Embryonic facial prominence (tissue), 1 donor: Measurements from ENCODE around the gene PARP2.
"Not testable (repeated sequence)": the region's sequence is repeated elsewhere in the genome, so short reads cannot be mapped to it uniquely, and the experiment has no call there.

Experiments used
- DNase-seq: peaks from one replicate; pipeline ENCODE4 v3.0.0-alpha.2; 2016; ENCODE audit errors: extremely low spot score

Gene PARP2

DNA sequence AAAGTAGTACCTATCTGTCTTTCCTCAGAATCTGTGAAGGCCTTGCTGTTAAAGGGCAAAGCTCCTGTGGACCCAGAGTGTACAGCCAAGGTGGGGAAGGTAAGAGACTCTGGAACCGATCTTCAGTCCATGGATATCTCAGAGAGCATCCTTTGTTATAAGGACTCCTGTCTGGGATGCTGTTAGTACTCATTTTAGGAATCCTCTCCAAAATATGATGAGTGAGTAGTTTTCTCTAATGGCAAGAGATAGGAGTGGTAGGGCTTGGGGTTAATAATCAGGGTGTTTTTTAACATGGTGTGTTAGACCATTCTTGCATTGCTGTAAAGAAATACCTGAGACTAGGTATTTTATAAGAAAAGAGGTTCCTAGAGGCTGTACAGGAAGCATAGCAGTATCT, 1.9 kb downstream of the PARP2 start:
- DNase-seq, result no peak

DNA sequence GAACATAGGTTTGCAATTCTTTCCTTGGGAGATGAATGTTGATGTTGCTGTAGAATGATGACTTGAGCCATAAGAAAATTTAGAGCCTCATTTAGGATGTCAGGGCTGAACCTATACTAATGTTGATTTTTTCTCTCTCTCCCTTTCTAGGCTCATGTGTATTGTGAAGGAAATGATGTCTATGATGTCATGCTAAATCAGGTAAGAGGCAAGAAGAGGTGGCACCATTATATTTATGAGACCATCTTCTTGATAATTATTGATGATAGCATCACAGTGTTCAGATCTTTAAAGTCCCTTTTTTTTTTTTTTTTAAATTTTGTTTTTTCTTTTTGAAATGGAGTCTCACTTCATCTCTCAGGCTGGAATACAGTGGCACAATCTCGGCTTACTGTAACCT, 3.3 kb downstream of the PARP2 start:
- DNase-seq, result no peak

DNA sequence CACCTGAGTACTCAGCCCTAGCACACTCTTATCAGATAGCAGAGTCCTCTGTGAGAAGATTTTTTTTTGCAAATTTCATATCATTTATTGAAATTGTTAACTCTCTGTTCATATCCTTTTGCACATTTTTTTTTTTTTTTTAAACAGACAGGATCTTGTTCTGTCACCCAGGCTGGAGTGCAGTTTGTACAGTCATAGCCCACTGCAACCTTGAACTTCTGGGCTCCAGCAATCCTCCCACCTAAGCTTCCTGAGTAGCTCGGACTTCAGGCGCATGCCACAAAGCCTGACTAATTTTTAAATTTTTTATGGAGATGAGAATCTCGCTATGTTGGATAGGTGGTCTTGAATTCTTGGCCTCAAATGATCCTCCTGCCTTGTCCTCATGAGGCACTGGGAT, 4.3 kb downstream of the PARP2 start:
- no peak for DNase-seq

DNA sequence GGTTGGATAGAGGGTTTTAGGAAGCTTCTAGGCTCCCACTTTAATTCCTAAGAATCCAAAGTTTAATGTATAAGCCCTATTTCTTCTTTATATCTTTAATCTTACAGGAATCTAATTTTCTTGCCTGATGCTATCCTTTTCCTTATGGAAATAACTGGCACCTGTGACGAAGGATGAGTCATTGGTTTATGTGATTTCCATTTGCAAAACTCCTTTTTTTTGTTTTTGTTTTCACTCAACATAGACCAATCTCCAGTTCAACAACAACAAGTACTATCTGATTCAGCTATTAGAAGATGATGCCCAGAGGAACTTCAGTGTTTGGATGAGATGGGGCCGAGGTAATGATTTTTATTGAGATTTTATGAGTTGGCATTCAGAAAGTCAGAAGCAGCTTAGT, 6.8 kb downstream of the PARP2 start:
- DNase-seq, result no peak

DNA sequence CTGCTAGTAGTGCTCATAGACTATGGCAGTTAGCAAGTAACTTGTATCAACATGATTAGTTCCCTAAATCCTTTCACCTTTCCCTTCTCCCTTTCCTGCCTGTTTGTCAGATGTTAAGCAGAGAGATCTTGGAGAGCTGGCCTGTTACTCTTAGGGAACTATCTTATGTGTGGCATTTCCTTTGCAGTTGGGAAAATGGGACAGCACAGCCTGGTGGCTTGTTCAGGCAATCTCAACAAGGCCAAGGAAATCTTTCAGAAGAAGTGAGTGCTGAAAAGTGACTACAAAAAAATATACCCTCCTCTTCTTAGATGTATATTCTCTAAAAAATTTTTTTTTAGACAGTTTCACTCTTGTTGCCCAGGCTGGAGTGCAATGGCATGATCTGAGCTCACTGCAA, 7.4 kb downstream of the PARP2 start:
- no peak for DNase-seq

DNA sequence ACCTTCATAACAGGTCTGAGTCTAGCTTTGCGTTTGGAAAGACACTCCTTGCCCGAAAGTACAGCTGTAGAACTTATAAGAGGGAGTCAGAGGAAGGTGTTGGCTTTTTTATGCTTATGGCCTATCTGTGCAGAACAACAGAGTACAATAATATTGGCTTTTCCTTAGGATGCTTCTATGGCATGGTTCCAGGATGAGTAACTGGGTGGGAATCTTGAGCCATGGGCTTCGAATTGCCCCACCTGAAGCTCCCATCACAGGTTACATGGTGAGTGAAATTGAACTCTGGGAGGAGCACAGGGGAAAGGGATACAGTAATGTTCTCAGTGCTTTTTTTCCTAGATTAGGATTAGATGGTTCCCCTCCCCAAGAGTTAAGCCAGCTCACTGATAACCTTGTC, 13.0 kb downstream of the PARP2 start:
- DNase-seq, result no peak

DNA sequence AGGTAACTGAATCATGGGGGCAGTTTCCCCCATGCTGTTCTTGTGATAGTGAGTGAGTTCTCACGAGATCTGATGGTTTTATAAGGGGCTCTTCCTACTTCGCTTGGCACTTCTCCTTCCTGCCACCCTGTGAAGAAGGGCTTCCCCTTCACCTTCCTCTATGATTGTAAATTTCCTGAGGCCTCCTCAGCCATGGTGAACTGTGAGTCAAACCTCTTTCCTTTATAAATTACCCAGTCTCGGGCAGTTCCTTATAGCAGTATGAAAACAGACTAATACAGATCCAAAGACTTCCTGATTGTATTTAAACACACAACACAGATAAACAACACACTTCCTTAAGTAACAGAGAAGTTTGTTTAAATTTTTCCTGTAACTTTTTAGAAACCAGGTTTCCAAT, 15.0 kb downstream of the PARP2 start:
- DNase-seq, result not testable (repeated sequence)

DNA sequence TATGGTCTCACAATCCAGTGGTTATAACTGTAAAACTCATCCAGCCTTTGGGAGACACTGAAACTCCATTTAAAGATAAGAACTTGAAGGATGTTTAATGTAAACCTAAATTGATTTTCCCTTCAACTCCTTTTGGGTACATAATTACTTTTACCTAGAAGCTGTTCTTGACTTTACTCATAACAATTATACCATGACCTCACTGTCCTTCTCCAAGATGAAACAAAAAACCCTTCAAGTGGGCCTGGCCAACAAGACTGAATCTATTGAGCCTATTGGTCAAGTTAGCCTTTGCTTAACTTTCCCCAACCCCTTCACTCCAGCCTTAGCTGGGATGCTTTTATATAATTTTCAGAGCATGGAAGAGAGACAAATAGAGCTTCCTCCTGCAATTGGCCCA, 22.5 kb downstream of the PARP2 start:
- DNase-seq, result no peak

DNA sequence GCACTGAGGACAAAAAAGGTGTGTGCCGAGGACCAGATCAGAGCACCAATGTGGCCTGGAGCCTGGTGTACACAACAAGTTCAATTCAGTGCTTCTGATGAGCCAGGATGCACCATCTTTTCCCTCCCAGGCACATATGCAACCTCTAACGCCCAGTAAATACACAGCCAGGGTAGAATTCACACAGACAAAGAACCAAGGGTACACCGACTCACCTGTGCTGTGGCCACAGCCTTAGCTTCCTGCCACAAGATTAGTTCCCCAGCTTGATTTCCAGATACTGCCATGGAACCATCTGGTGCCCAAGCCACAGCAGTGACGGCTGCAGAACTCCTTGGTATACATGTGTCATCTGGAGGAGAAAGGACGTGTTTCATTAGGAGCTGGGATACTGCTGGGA, 29.4 kb downstream of the PARP2 start:
- no peak for DNase-seq

DNA sequence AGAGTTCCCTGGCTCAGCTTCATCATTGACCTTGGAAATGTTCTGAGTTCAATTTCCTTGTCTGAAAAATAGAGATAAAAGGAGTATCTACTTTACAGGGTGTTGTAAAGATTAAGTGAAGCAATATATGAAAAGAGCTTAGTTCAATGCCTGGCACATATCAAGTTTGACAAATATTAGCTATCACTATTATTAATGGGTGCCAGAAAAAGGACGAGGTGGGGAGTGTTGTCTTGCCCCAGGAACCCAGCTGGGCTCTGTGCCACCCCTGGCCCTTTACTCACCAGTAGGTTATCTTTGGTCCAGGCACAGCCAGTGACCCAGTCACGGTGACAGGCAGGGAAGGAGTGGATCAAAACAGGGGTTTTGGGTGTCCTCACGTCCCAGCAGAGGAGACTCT, 32.0 kb downstream of the PARP2 start:
- DNase-seq, result no peak

DNA sequence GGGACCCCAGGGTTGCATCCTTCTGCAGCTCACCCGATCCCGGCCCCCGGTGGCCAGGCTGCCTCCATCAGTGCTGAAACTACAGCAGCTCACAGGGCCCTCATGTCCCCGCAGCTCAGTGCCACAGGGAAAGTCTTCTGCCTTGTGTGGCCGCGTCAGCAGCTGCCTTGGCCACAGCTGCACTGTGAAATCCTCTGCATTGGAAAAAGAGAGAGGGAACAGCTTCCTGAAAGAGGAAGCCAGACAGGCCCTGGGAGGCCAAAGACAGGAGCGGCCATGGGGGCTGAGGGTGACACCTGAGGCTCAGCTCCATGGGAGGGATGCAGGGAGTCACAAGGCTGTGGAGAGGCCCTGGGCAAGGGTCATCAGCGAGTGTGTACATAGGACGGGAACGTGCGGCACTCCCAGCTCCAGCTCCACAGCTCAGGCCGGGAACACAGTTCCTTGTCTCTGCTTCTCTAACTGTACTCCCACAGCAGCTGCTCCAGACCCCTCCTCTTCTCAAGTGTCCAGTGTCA, 32.7 kb downstream of the PARP2 start:
- DNase-seq, result no peak

DNA sequence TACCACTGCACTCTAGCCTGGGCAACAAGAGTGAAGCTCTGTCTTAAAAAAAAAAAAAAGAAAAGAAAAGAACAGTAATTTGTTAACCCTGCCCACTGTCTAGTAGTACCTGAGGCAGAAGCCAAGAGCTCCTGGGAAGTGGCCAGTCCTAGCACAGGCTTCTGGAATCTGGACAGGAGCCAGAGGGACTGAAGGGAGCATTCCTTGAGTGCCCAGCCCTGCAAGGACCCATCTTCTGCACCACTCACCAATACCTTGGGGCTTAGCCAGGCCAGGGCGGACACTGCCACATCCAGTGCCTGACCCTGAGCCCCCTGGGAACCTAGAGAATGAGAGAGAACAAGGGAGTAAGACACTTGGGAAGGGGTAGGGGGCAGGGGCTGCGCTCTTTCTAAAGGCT, 33.7 kb downstream of the PARP2 start:
- no peak for DNase-seq

DNA sequence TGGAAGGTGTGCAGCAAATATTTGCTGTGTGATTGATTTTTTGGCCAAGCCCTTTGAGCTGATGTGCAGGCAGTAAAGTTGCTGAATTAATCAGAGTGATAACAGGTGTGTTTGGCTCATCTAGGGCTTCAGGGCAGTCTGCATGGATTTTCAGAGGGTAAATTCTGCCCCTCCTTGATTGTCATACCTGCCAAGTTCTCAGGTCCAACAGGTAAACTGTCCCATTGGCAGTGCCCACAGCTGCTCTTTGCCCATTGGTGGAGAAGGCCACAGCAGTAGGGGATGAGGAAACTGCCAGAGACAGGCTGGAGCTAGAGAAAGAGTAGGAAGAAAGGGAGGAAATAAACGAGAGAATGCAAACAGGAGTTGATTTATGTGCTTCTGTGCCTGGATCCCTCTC, 36.3 kb downstream of the PARP2 start:
- no peak for DNase-seq

DNA sequence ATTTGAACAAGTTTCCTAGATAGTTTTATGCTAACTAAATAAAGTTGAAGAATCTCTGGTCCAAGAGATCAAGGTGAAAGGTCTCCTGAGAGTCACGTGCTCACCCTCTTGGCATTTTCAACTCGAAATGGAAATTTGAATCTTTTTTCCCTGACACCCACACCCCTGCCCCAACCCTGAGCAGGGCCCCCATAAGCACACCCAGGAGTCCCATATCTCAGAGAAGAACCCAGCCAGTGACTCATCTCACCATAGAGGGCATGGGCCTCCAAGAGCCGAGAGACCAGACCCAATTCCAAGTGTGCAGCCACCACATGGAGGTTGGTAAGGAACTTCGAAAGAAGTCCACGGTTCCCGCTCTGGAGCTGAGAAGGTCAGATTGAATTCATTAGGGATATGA, 37.2 kb downstream of the PARP2 start:
- no peak for DNase-seq

DNA sequence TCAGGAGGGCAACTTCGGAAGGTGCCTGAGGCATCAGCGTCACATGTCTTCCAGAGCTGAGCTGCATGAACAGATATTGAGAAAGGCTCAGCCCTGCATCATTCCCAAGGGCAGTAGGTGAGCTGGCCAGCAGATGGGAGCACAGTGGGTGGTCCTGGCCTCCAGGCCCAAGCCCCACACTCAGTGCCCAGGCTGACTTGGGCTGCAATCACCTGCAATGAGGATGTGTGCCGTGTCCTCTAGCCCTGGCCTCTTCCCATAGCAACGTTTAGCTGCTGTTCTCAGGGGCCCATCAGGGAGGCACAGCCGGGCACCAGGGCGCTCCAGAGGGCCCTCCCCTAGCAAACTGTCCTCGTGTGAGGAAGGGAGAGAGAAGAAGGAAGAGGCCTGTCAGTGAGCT, 37.9 kb downstream of the PARP2 start:
- DNase-seq, result no peak

DNA sequence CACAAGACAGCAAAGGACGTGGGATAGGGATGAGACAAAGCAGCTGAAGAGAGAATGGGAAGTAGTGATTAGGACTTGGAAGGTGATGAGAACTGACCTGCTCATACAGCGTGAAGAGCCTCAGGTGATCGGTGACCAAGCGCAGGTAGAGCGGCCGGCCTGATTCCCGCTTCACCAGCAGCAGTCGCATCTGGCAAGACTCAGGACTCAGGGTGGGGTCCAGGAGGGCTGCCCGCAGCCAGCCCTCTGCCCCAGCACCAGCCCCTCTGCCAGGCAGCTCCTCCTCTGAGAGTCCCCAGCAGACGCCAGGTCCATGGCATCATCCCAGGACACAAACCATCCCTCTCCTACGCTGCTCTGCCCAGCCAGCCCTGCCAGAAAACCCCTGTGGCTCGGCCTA, 39.1 kb downstream of the PARP2 start:
- DNase-seq, result no peak

DNA sequence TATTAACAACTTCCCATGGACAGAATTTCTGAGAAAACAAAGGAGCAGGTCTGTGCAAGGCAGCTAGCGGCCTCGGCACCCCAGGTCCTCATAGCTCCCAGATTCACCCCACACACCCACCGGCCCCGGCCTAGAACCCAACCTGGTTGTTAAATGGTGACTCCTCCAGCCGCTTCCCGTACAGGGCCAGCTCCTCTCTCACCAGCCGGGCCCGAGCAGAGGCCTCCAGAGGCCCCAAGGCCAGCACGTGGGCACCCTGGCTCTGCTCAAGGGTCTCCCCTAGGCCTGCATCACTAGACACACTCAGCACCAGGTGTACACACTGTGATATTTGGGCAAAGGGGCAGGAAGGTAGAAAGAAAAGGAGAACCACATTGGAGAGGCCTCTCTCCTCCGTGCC, 39.6 kb downstream of the PARP2 start:
- no peak for DNase-seq

DNA sequence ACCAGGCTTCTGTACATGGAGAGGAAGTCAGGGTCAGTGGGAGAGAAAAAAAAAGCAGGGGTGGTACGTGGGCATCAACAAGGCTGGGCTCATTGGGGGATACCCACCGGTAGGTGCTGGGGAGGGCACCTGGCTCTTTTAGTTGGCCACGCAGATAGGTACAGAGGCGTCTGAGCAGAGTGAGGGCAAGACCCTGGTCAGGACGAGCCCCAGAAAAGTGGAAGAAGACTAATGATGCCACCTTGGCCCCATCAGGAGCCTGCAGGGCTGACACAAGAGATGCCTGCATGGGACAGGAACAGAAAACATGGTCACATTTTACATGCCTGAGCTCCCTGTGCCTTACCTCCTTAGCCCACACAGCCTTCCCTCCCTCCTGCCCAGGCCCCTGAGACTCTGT, 40.2 kb downstream of the PARP2 start:
- DNase-seq, result no peak

DNA sequence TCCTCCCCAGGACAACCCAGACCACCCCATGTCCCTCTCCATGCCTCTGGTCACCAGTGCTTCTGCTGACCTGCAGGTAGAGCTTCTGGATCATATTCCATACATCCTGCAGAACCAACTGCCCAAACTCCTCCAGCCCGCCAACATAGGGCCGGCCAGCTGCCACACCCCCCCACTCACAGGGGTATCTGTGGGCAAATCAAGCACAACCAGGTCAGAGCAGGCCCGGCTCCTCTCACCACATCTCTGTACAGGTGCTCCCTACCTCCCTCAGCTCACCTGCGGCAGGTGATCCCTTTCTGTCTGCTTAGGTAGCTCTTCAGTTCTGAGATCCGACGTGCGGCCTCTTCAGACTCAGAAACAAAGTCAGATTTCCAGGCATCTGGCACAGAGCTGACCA, 40.9 kb downstream of the PARP2 start:
- DNase-seq, result no peak

DNA sequence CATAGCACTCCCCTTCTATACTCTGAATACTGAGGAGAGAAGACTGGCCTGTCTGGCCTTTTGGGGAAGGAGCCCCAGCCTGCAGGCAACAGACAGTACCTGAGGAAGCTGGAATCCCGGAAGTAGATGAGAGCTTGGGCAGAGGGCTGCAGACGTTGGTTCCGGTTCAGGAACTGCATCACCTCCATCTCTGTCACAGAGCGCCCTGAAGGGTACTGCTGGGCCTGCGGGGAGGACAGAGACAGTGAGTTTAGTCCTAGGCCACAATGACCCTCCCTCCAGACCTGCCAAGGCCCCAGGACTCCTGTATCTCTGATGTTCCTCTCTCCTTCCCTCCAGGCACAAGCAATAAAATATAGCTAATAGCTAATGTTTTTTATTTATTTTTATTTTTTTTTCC, 41.5 kb downstream of the PARP2 start:
- DNase-seq, result no peak

DNA sequence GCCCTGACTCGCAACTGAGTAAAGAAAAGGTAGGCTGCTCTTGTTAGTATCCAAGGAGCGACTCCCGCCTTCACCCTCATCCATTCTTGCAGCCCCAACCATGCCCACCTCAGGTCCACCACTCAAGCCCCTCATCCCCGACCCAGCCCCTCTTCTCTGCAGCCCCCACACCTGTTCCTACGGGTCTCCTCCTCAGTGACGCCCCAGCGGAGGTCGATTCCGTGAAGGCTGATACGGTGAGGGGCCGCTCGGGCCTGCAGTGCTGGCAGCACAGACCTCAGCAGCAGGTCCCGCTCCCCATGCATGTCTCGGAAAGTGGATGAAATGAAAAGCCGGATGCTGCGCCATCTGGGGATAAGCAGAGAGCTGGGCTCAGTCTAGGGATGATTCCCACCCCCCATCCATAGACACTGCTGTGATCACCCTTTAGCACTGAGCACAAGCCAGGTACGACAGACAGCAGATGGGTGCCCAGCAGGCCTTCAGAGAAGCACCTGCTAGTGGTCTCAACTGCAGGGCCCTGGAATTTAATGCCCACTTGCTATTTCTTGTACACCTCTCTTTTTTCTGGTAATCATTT, 42.9 kb downstream of the PARP2 start:
- no peak for DNase-seq

DNA sequence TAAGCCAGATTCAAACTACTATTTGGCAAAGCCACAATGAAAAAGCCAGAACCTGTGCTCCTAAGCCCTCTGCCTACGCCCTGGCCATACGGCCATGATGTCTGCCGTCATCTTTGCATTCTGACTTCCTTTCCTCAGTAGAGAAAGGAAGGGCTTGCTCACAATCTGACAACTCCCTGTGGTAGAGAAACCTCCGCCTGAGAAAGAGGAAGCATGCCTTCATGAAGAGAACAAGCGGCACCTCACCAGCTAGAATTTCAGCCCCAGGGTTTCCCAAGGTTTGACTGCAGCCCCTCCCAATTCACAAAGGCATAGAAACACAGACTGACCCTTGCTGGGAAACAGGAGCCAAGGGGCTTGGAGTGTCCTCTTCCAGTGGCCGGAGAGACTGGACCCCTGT, 44.1 kb downstream of the PARP2 start:
- no peak for DNase-seq

DNA sequence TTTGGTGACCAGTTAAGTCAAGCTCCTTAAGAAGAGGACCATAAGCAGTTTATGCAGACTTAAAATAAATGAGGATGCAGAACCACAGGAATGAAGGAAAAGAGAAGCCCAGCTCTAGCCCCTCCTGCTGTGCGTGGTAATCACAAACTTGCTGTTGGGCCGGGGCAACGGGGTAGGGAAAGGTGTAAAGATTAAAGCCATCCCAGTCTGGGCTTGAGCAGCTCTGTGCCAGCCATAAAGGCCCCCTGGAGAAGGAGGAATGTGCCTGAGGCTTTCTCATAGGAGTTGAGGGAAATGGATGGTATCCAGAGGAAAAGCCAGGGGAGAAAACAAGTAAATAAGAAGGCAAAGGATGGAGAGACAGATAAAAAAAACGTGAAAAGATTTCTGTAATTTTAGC, 44.7 kb downstream of the PARP2 start:
- no peak for DNase-seq

DNA sequence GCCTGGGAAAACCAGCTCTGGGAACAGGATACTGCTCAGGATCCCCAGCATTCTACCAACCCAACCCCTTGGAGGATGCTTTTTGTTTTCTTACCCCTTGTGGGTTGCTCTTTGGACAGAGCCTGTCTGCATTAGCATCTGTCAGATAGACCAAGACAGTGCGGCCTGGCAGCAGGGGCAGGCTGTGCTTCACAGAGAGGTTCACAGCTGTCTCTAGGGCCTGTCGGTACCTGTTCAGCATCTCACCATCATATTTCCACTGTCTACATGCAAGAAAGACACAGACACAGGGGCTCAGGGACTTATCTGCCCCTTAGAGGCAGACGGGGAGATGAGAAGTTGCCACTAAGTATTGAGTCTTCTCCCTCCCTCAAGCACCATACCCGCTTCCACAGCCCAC, 48.1 kb downstream of the PARP2 start:
- DNase-seq, result no peak

DNA sequence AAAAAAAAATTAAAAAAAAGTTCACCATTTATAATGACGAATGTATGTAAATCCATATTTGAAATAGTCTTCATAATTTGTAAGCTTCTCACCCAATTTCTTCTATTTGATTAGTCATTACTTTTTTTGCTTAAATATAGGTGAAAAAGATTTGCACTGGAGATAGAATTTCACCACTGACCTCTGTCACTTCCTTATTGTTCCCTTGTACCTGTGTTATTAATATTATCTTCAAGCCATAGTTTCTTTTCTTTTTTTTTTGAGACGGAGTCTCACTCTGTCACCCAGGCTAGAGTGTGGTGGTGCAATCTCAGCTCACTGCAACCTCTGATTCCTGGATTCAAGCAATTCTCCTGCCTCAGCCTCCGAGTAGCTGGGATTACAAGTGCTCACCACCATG, 54.1 kb downstream of the PARP2 start:
- DNase-seq, result no peak
